GM21515 (cell line): ENCODE data around the gene CHRDL2.

ENCODE experiments used
- ATAC-seq: cut with Tn5 transposase; IDR thresholded peaks from one replicate; pipeline ENCODE4 v1.9.1; 2021; ENCODE audit not compliant: unreplicated experiment

Gene CHRDL2

DNA sequence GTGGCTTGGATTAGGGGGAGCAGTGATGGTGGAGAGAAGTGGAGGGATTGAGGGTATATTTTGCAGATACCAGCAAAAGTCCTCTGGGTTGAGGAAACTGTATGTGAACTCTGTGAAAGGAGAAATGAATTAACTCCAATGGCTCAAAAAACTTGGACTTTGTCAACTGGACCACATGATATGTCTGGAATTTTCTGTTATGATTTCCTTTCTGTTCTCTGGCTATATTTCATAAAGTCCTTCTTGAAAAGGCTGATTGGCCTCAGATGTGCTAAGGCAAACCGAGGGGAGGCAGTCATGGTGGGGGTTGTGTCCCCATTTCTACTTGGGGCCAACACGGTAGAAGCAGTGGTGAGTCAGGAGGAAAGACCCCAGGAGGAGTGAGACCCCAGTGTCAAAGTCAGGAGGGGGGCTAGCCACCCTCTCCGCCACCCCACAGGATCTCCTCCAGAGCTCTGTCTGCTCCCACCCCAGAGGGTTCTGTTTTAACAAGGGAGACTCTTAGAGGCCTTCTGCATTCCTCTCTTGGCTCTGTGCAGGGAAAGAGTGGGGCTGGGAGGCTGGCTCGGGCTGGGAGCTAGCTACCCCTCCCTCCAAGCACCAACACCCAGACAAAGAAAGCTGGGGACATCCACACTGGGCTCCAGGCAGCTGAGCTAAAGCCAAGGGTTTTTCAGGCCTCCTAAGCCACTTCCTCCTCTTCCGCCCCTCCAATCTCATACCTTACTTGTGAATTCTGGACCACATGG is 13.8 kb downstream of the CHRDL2 start:
- no peak for ATAC-seq

DNA sequence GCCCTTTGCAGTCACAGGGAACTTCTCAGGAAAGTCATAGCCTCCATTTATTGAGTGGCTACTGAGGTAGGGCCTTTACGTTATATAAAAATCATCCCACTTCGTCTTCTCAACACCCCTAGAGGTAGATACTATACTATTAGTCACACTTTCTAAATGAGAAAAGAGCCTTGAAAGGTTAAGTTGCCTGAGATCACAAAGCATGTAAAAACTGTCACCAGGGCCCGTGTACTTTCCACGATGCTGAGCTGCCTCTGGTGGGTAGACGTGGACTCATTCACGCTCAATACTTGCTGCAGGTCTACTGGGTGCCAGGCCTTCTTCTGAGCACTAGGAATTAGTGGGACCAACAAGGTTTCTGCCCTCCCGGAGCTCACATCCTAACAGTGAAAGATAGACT is 16.3 kb downstream of the CHRDL2 start:
- no peak for ATAC-seq

DNA sequence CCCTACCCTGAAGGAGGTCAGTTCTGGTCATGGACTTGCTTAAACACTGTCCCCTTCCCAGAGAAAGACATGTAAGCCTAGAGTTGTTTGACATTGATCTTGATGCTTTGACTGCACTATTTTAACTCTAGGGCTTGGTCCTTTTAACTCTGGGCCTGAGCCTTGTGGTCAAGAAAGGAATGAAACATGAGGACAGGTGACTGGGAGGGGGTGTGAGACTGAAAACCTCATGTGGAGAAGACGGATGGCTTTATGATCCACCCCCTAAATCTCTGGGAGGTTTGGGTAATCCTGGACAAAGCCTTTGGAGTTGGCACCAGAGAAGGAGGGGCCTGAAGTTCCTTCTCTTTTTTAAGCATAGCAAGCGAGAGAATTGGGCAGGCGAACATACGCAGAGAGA is 17.5 kb downstream of the CHRDL2 start:
- no peak for ATAC-seq

DNA sequence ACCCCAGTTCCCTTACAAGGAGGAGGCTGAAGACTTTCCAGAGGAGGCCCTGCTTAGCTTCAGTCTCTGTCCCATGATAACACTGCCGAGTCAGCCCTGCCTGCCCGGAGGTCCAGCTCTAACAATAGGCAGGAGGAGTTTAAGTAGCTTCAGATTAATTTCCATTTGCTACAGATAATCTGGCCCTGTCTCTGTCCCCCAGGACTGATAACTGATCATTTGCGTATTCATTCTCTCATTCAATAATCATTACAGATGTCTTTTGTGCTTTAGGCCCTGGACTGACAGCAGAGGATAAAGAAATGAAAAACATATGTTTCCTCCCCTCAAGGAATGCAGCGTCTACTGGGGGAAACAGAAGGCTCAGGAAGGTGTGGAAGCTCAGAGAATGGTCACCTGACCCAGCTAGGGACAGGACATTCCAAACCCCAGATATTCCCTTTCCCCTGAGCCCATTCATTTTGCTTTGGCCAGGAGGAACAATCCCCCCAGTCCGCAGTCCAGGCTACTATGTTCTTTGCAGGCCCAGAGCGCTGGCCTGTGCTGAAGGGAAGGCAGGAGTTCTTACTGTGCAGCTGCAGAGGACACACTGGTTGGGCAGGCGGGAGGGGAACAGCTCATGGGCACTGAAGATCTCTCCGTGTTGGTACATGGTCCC is 20.8 kb downstream of the CHRDL2 start:
- ATAC-seq, result no peak

DNA sequence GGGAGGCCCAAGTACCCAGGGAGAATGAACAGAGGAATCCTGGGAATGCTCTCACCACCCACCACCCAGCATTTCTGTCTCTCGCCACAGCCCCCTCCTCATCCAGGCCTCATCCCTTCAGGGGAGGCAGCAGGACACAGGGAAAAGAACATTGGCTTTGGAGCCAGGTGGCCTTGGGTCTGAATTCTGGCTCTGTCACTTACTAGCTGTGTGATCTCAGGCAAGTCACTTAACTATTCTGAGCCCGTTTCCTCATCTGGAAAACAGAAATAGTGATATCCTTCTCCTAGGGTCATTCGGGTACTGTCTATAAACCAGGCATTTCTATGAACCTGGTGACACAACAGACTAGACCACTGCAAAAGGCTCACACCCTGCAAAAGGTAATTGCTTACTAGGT is 22.1 kb downstream of the CHRDL2 start:
- no peak for ATAC-seq

DNA sequence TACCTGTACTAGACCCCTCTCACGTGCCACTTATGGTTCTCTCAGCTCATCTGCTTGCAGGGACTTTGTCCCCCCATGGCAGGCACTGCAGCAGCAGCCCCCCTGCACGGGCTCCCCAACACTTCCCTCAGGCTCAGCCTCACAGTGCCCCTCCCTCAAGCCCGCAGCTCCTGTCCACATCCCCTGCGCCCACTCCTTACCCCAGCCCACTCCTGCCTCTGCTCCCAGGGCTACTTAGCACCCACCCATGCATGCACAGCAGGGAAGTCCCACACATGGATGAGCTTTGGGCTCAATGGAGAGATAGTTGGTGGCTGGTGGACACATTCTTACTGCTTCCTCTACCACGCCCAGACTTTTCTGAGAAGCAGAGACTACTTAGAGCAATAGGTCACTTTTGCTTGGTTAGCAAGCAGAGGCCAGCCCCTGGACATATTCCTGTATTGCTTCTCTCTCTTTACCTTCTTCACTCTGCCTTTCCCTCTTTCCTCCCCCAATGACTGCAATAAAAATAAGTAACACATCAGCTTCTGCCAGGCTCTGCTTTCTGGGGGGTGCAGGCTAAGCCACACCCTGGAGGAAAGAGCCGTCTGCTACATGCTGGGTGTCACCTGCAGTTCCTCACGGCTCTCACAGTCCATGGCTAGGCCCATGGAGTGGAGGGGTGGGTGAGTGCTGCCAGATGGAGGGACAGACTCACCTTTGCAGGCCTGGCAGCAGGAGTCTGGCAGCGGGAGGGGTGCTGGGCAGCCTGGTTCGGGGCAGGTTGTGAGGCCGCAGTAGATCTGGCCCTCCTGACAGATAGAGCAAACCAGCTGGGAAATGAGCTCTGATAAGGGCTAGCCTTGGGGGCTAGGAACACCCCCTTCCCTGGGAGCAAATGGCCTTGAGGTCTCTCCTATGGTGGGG is 23.4 kb downstream of the CHRDL2 start:
- ATAC-seq, result no peak

DNA sequence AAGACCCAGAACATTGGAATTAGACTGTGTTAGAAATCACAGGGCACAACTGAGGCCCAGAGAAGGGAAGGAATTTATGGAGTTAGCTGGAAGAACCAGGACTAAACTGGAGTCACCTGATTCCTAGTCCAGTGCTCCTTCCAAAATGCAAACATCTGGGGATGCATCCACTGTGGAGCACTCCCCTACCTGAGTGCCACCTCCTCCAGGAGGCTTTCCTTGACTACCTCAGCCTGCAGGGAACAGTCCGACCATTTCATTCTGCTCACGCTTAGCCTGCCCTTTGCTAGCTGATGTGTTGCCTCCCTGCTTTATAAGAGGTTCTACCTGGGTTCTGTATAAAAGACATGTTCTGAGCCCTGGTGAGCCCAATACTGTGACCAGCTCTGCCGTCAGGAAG is 24.0 kb downstream of the CHRDL2 start:
- ATAC-seq, result no peak

DNA sequence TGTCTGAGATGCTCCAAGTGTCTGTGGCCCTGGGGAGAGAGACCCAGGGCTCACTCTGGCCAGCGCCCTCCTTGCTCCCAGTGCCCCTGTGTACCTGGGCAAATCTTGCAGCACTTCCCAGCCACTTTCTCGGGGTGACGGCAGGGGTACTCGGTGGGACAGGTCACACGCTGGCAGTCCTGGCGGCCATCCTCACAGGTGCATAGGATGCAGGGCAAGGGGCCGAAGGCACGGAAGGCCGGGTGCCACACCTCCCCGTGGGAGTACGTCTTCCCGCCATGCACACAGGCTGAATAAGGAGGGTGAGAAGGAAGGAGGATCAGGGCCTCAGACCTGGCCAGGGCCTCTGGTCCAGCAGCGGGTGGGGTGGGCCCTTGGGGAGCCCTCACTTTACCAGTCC is 28.0 kb downstream of the CHRDL2 start:
- no peak for ATAC-seq

DNA sequence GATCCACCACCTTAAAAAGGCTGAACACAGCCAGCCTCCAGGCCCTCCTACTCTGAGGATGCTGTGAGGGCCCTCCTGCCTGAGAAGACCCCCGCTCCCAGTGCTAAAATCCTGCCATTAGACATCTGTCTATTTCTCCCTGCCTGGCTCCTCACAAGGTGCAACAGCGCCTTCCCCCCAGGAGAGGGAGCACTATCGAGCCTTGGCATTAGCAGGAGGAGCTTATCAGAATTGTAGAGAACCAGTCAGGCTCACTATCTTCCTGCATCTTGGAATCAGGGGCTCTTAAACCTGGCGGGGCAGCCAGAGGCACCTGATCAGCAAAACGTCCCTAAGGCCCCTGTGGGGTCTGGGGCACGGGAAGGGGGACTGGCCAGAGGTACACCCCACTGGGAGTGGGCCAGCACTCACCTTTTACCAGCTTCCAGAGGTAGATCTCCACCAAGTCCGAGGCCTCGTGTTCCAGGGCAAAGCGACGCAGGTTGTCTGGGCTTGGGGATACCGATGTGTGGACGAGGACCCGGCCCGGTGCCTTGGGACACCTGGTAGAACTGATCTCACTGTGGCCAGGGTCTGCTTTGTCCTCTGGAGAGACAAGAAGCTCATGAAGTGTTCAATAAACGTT is 28.7 kb downstream of the CHRDL2 start:
- no peak for ATAC-seq

DNA sequence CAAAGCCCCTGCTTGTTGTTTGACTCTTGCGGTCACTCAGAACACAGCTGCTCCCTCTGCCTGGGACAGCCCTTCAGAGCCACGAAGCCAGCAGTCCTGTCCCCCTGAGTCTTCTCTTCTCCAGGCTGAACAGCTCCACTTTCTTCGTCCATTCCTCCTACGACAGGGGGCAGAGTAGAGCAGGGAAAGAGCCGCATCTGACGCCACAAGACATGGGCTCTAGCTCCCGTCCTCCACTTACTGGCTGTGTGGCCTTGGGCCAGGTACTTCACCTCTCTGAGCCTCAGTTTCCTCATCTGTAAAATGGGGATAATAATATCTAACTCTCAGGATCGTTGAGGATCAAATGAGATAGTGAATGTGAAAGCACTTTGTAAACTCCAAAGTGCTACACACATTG is 29.9 kb downstream of the CHRDL2 start:
- no peak for ATAC-seq

DNA sequence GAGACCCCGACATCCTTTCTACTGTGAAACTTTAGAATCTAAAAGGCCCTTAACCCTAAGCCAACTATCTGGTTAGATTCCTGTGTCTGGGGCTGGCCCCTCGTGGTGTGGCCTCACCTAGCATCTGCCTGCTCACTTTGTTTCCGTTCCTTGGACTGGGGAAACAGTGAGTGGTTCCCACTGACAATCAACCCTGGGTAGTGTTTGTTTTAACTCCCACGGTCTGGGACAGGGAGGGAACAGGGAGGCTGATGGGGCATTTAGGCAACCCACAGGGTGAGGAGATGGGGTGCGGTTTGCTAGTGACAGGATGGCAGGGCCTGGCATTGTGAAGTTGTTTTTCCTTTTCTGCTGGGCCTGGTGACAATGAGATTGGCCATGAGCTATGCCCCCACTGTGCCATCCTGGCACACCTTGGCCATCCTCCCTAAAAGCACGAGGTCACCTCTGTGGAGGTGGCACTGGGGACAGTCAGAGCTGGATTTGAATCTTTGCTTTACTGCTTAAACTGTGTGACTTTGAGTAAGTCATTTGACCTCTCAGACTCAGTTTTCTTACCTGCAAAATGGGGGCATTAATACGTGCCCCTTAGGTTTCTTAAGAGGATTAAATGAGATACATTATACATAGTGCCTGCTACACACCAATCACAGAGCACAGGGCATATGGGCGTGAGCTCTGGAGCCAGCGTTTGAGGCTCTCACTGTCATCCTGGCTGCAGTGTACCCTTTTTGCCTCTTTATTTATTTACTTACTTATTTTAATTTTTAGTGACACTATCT is 31.4 kb downstream of the CHRDL2 start:
- ATAC-seq, result no peak

DNA sequence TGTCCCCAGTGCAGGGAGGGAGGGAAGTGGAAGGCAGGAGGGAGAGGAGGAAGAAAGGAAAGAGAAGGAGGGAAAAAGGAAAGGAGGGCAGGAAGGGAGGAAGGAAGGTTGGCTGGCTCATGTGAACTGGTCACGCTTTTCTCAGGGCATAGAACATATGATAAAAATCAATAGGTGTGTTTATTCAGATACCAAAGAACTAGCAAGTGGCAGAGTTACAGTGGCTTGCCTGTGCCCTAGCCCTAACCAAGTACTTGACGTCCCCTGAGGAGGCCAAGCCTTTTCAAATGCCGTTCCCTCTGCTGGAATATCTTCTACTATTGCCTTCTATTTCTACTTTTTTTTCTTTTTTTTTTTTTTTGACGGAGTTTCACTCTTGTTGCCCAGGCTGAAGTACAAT is 33.5 kb downstream of the CHRDL2 start:
- no peak for ATAC-seq

DNA sequence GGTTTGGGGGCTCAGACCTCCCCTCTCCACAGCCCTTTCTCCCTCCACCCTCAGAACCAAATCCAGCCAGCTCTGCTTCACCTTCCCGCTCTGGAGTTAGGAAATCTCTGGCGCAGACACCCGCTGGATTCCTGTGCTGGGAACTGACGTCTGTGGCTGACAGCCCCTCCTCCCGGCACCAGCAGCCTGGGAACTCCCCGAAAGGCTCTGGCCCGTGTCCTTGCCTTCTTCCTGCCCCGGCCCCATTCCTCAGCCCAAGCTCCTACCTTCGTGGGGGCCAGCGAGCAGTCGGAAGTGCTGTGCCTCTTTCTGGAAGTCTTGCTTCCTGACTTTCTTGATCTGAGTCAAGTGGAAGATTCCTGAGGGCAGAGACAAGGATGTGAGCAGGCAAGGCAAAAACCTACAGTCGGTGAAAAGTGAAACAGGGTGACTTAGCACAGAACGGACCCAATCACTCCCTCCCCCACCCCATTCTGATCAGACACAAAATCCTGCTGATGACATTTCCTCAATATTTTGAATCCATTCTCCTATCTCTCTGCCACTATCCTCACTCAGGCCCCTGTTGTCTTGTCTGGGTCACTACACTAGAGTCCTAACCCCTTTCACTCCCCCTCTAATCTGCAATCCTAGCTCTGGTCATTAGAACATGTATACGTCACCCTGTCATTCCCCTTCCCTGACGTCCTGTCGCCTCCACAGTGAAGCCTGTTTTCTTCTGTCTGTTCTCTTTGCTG is 34.1 kb downstream of the CHRDL2 start:
- no peak for ATAC-seq

DNA sequence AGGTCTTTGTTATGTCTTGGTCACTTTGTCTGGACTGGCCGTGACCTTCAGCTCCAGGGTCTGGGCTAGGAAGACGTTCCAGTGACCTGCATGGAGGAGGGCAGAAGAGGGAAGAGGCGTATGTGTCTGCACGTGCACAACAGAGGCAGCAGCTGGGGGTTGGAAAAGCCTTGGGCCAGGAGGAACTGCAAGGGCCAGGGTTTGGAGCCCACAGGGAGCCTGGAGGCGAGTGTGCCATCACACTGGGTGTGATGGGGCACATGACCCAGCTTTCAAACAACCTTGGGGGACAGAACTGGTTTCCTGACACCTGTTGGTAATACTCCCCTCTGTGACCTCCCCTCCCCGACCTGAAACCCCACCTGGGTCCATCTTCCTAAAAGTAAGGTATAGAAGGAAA is 34.7 kb downstream of the CHRDL2 start:
- ATAC-seq, result no peak

DNA sequence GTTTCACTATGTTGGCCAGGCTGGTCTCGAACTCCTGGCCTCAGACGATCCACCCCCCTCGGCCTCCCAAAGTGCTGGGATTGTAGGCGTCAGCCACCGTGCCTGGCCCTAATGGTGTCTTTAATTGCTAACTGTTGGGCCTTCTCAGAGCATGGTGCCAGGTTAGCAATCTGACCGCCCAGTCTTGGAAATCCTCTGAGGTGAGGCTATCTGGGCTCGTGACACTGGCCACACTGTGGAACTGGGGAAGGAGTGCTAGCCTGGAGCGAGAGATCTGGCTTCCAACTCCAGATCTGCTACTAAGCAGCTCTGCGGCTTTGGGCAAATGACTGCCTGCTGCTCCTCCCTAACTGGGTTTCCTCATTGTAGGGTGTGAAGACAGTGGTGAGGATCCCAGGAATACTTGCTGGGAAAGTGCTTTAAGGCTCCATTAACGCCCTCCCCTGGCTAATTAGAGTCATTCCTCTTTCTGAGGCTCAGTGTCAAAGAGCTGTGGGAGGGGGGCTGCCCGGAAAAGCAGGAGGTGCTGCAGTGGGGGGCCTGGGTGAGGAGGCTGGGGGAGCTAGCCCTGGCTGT is 35.4 kb downstream of the CHRDL2 start:
- ATAC-seq, result no peak

DNA sequence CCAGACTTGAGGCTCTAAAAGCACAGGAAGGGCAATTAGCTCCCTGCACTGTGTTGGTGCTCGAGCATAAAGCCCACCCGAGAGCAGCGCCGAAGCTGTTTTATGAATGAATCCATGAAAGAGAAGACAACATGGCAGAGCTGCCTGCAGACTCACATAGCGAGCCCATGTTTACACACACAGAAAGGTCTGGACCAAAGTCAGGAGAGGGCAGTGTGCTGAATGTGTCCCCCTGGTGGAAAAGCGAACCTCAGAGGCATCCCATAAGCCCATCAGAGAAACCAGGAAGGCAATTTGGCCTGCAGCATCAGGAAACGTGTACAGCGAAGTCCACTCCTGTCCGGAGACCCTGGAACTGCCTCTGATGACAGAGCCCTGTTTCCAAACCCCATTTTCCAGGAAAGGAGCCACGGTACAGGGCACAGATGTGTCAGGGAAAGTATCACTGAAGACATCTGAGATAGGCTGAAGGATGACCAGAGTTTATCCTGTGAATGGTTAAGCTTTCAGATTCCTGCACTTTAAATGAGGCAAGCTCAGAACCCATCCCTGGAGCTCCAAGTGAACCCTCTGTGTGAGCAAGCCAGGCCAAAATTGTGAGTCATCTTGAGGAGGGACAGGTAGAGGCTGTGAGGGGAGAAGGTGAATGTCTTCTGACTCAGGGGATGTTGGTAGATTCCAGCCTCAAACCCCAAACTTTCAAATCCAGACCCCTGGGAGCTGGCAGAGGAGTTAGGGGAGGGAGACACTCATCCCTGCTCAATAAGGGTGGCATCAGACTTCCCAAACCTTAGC is 36.9 kb downstream of the CHRDL2 start:
- ATAC-seq, result no peak

DNA sequence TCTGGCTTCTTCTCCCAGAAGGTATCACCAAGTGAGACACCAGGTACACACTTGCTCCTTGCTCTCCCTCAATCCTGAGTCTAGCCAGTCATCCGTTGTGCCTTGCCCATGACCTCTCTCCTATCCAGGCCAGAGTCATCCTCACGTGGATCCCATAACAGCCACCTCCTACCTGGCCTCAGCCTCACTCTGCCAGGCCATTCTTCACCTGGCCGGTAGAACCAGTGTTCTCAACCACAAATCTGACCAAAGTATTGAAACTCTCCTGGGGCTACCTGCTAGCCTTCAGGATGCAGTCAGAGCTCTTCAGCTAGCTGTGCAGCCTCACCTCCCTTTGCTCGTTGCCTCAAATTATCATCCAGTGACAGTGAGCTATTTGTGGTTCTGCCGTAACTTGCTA is 37.7 kb downstream of the CHRDL2 start:
- no peak for ATAC-seq

DNA sequence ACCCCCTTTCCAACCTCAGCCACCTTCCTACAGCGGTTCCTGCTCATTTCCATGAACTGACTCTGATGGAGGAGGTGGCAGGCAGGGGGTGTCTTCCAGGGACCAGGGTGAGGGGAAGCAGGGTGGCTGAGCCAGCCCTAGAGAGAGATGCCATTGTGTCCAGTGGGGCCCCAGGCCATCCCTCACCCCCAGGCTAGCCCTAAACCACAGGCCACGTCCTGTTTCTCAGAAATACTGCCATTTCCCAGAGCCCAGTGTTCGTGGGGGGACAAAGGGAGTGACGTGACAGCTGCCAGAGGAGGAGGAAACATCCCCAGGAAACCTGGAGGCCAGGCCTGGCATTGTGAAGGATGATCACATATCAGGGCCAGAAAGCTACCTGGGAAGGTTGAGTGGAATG is 39.5 kb downstream of the CHRDL2 start:
- ATAC-seq, result no peak

DNA sequence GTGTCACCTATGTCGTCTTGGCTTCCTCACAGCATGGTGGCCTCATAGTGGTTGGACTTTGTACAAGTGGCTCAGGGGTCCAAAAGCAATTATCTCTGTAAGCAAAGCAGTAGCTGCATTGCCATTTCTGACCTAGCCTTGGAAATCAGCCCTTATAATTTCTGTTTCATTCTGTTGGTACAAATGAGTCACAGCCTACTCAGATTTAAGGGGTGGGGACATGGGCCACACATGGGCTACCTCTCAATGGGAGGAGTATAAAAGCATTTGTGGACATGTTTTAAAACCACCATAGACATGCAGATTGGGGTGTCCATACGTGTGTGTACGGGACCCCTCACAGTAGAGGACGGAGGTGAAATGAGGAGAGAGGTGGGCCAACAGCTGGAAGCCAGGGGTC is 41.6 kb downstream of the CHRDL2 start:
- no peak for ATAC-seq
